ENCODE measurements around the gene SH3PXD2A. TPM values are rescaled to one million over a fixed set of nuclear protein-coding genes. Genes with fewer than 3 reads are reported as not detected.

The SH3PXD2A gene
- total RNA-seq, 4 donors from 2014 or later: 35.0 to 54.8 (median 45.4) TPM

- DNase-seq (ENCODE audit: low spot score in 2 of 2): no peak
- TF ChIP-seq POLR2A (IDR thresholded peaks at IDR 0.05) (no peak), CTCF (IDR thresholded peaks at IDR 0.05) (no peak)
- no peak overlapping the region for H3K4me3 ChIP-seq (ENCODE audit: low read depth, poor library complexity, severe bottlenecking)
- 63 to 73% methylated on average over 6 of the region's 6 CpGs for WGBS, 2 donors
- intact Hi-C loops (cut with DNase I; ENCODE audit: low total_unique reads): no loop called here
Observed at GRCh38 chr10:103575416-103576075, 279.8 kb downstream of the SH3PXD2A start.

- no peak overlapping the region for H3K4me3 ChIP-seq (ENCODE audit: low read depth, poor library complexity, severe bottlenecking)
- WGBS, 2 donors: 84% methylated on average over 16 of the region's 16 CpGs
- DNase-seq (ENCODE audit: low spot score in 2 of 2): no peak
- intact Hi-C loops (cut with DNase I; ENCODE audit: low total_unique reads): no loop called here
- TF ChIP-seq POLR2A (IDR thresholded peaks at IDR 0.05) (no peak), CTCF (IDR thresholded peaks at IDR 0.05) (no peak)
Observed at GRCh38 chr10:103574097-103575061, 281.0 kb downstream of the SH3PXD2A start.

- no peak for TF ChIP-seq CTCF (IDR thresholded peaks at IDR 0.05)
- no peak for TF ChIP-seq POLR2A (IDR thresholded peaks at IDR 0.05)
- 78 to 87% methylated on average over 7 of the region's 7 CpGs for WGBS, 2 donors
- H3K4me3 ChIP-seq (ENCODE audit: low read depth, poor library complexity, severe bottlenecking): no peak overlapping the region
- intact Hi-C loops (cut with DNase I; ENCODE audit: low total_unique reads): no loop called here
- no peak for DNase-seq (ENCODE audit: low spot score in 2 of 2)
Observed at GRCh38 chr10:103573205-103573487, 282.2 kb downstream of the SH3PXD2A start.

- no peak for TF ChIP-seq CTCF (IDR thresholded peaks at IDR 0.05)
- no peak for TF ChIP-seq POLR2A (IDR thresholded peaks at IDR 0.05)
- WGBS, 2 donors: 90 to 91% methylated on average over 10 of the region's 10 CpGs
- intact Hi-C loops (cut with DNase I; ENCODE audit: low total_unique reads): no loop called here
Observed at GRCh38 chr10:103572347-103573204, 282.8 kb downstream of the SH3PXD2A start.

GRCh38 chr10:103571656-103571975 lies 283.8 kb downstream of the SH3PXD2A start:
- TF ChIP-seq CTCF (IDR thresholded peaks at IDR 0.05) (no peak), POLR2A (IDR thresholded peaks at IDR 0.05) (no peak)
- WGBS, 2 donors: 95 to 97% methylated on average over 18 of the region's 18 CpGs
- intact Hi-C loops (cut with DNase I; ENCODE audit: low total_unique reads): no loop called here
- H3K4me3 ChIP-seq (ENCODE audit: low read depth, poor library complexity, severe bottlenecking): no peak overlapping the region
- DNase-seq (ENCODE audit: low spot score in 2 of 2): no peak

More at GRCh38 chr10:103572347-103573204, 282.8 kb downstream of the SH3PXD2A start:
- no peak for DNase-seq (ENCODE audit: low spot score in 2 of 2)
- H3K4me3 ChIP-seq (ENCODE audit: low read depth, poor library complexity, severe bottlenecking): no peak overlapping the region
